A673 (cell line): ENCODE measurements around the gene TTLL11. TPM values are rescaled to one million over a fixed set of nuclear protein-coding genes. Genes with fewer than 3 reads are reported as not detected.

Experiments used
- BruUV-seq: library from RNA; stranded (reverse); fragments of 400-500 nt; replicated peaks from 2 replicates; lab custom pipeline; 2021; lab: Mats Ljungman, UMichigan
- CTCF ChIA-PET: fragments of 300-600 bp; sonication (Branson Sonifier 250); formaldehyde crosslinking; loops from one replicate; lab custom pipeline; 2022; ENCODE audit warnings: antibody characterized with exemption; lab: Charles Lee
- POLR2A ChIA-PET: fragments of 300-600 bp; sonication (Branson Sonifier 250); formaldehyde crosslinking; loops from one replicate; lab custom pipeline; 2022; ENCODE audit warnings: antibody characterized with exemption; ENCODE audit not compliant: low non-redundant PET; lab: Charles Lee
- DNase-seq: peaks from one replicate; pipeline ENCODE4 v3.0.0-alpha.2; 2015; ENCODE audit warnings: low spot score
- H3K27ac ChIP-seq: fragments of 200-600 bp; sonication (generic); 2 replicates; pipeline ENCODE4 v1.5.1; 2016; ENCODE audit warnings: mixed run types, low read depth, mild to moderate bottlenecking, mixed read lengths, antibody characterized with exemption, low read length; ENCODE audit not compliant: poor library complexity, severe bottlenecking
- H3K27me3 ChIP-seq: fragments of 200-600 bp; sonication (generic); replicated peaks from 2 replicates; pipeline ENCODE4 v1.6.1; 2017; ENCODE audit warnings: mixed run types, low read depth, mild to moderate bottlenecking, mixed read lengths, antibody characterized with exemption, low read length; ENCODE audit not compliant: insufficient read depth, poor library complexity
- H3K36me3 ChIP-seq: fragments of 200-600 bp; sonication (generic); 2 replicates; pipeline ENCODE4 v1.6.1; 2016; ENCODE audit warnings: mixed run types, mild to moderate bottlenecking, mixed read lengths, antibody characterized with exemption, low read length; ENCODE audit not compliant: insufficient read depth, poor library complexity, severe bottlenecking
- H3K4me1 ChIP-seq: fragments of 200-600 bp; sonication (generic); 2 replicates; pipeline ENCODE4 v1.6.1; 2017; ENCODE audit warnings: mixed run types, mild to moderate bottlenecking, mixed read lengths, antibody characterized with exemption, low read length; ENCODE audit not compliant: insufficient read depth, poor library complexity, severe bottlenecking
- H3K4me3 ChIP-seq: fragments of 200-600 bp; sonication (generic); 2 replicates; pipeline ENCODE4 v1.5.1; 2016; ENCODE audit warnings: low read depth, mixed run types, mild to moderate bottlenecking, mixed read lengths, low read length; ENCODE audit not compliant: poor library complexity, severe bottlenecking
- H3K9me3 ChIP-seq: fragments of 200-600 bp; sonication (generic); 2 replicates; pipeline ENCODE4 v1.6.1; 2016; ENCODE audit warnings: mixed run types, low read depth, mild to moderate bottlenecking, mixed read lengths, antibody characterized with exemption, low read length; ENCODE audit not compliant: poor library complexity, severe bottlenecking
- EZH2 ChIP-seq: fragments of 200-600 bp; sonication (generic); IDR thresholded peaks from 2 replicates; pipeline ENCODE4 v1.6.1; 2017; ENCODE audit warnings: borderline replicate concordance, low read depth, mild to moderate bottlenecking, mixed read lengths, antibody characterized with exemption, low read length; ENCODE audit not compliant: poor library complexity, severe bottlenecking
- intact Hi-C: fragments of 100-400 bp; cut with micrococcal nuclease; formaldehyde crosslinking; loops from one replicate; pipeline ENCODE4 v1.10.0; 2022; ENCODE audit not compliant: unreplicated experiment
- total RNA-seq: library from RNA; stranded (reverse); gene quantifications from 2 replicates; pipeline ENCODE4 v1.2.3, GENCODE V29; 2021
- TF ChIP-seq, protein P1 (sequence below): fragments of 300-800, 200-600 bp; sonication (generic); conservative IDR thresholded peaks from 2 replicates; pipeline ENCODE4 v1.5.1; 2017; ENCODE audit warnings: low read depth, mild to moderate bottlenecking, antibody characterized with exemption, low read length, moderate library complexity, mixed read lengths

Gene TTLL11
- total RNA-seq, 1 experiment from 2014 or later: 3.0 TPM

DNA sequence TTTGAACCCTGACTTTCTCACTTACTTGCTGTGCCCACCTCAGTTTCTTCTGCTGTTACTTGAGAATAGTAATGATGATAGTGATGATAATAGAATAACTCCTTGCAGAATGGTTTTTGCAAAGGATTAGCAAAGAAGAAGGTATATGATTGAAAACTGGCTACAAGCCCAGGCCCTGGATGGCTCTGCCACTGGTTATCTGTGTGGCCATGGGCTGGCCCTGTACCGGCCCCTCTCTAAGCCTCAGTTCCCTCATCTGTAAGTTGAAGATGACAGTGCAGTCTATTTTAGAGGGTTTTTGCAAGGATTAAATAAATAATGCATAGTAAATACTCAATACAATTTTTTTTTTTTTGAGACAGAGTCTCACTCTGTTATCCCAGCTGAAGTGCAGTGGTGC, 6.2 kb downstream of the TTLL11 start:
- POLR2A ChIA-PET: no interaction called here
- Histone ChIP-seq H3K27me3 (no peaks in the 10 kb centered on the region), H3K9me3 (no peaks in the 10 kb centered on the region), H3K27ac (no peak overlapping the region), H3K4me1 (no peaks in the 10 kb centered on the region), H3K36me3 (no peaks in the 10 kb centered on the region), H3K4me3 (no peak overlapping the region)
- intact Hi-C loops: no loop called here
- BruUV-seq: no TSS peak
- TF ChIP-seq, protein P1, sequence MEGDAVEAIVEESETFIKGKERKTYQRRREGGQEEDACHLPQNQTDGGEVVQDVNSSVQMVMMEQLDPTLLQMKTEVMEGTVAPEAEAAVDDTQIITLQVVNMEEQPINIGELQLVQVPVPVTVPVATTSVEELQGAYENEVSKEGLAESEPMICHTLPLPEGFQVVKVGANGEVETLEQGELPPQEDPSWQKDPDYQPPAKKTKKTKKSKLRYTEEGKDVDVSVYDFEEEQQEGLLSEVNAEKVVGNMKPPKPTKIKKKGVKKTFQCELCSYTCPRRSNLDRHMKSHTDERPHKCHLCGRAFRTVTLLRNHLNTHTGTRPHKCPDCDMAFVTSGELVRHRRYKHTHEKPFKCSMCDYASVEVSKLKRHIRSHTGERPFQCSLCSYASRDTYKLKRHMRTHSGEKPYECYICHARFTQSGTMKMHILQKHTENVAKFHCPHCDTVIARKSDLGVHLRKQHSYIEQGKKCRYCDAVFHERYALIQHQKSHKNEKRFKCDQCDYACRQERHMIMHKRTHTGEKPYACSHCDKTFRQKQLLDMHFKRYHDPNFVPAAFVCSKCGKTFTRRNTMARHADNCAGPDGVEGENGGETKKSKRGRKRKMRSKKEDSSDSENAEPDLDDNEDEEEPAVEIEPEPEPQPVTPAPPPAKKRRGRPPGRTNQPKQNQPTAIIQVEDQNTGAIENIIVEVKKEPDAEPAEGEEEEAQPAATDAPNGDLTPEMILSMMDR: no peak
- no peak for TF ChIP-seq EZH2
- DNase-seq: no peak
- CTCF ChIA-PET: no interaction called here

DNA sequence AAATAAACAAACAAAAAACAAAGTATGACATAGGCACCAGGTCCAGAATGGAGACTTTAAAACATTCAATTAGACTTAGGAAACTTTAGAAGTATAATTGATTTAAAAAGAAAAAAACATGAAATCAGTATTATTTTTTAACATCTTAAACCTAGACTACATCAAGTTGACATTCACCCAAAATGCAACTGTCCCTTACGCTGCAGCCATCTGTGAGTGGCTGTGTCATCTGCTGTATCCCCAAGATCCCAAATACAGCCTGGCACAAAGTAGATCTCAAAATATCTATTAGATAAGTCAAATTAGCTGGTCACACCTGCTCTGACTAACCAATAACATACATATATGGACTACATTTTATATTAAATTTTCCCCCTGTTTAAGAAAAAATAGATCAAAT, 7.8 kb downstream of the TTLL11 start:
- no peaks in the 10 kb centered on the region for H3K36me3 ChIP-seq
- POLR2A ChIA-PET: no interaction called here
- CTCF ChIA-PET: no interaction called here

DNA sequence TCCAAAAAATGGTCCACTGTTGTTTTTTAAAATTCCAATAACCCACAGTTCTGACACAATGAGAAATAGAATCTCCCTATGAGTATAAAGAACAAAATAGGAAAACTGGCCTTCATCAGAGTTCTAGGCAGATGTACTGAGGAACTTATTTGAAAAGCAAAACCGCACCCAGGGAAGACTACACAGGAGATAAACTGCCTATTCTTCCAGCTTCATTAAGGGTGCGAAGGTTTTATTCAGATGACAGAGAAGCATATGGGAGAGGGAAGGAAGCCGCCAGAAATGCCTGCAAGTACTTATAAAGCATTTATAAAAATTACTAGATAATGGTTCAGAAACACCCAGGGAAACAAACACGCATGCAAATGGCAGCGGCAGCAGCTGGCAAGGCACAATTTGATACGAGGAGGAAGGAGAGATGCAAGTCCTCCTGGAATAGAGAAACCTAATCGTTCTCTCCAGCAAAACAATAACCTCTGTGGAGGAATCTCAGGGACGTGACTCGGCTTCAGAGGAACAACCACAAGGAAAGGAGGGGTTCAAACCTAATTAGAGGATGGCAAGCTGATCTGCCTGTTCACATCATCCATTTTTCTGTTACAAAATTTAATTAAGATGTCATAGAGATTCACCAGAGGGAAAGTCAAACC, 9.0 kb downstream of the TTLL11 start:
- TF ChIP-seq, protein P1: no peak
- no peak for TF ChIP-seq EZH2
- H3K36me3 ChIP-seq: no peaks in the 10 kb centered on the region
- H3K27me3 ChIP-seq: no peaks in the 10 kb centered on the region
- H3K4me3 ChIP-seq: no peak overlapping the region
- H3K9me3 ChIP-seq: no peaks in the 10 kb centered on the region
- no peak overlapping the region for H3K27ac ChIP-seq
- no peak for DNase-seq
- intact Hi-C loops: no loop called here
- no peaks in the 10 kb centered on the region for H3K4me1 ChIP-seq
- no TSS peak for BruUV-seq
- POLR2A ChIA-PET: no interaction called here
- CTCF ChIA-PET: no interaction called here

More for the DNA sequence above, 7.8 kb downstream of the TTLL11 start:
- no peak for TF ChIP-seq EZH2
- TF ChIP-seq, protein P1: no peak
- DNase-seq: no peak
- Histone ChIP-seq H3K4me3 (no peak overlapping the region), H3K4me1 (no peaks in the 10 kb centered on the region), H3K9me3 (no peaks in the 10 kb centered on the region), H3K27me3 (no peaks in the 10 kb centered on the region), H3K27ac (no peak overlapping the region)
- BruUV-seq: no TSS peak
- intact Hi-C loops: no loop called here
